HepG2 (cell line): ENCODE measurements around the gene USP7. TPM values are rescaled to one million over a fixed set of nuclear protein-coding genes. Genes with fewer than 3 reads are reported as not detected.

Experiments used
- ATAC-seq: fragments of 200-7000 bp; cut with Tn5 transposase; 3 replicates; pipeline ENCODE4 v1.9.1; 2020; ENCODE audit warnings: mild to moderate bottlenecking, moderate library complexity
- BruUV-seq: library from RNA; stranded (reverse); fragments of 400-500 nt; replicated peaks from 2 replicates; lab custom pipeline; 2021; lab: Mats Ljungman, UMichigan
- CTCF ChIA-PET: fragments of 300-600 bp; formaldehyde crosslinking; extraction: SDS; loops from one replicate; lab custom pipeline; 2021; ENCODE audit warnings: low total read pairs, inconsistent platforms, low intra/inter-chr PET ratio; lab: Yijun Ruan, JAX
- POLR2A ChIA-PET: fragments of 350-600 bp; sonication (Branson Sonifier 250); formaldehyde crosslinking; loops from one replicate; lab custom pipeline; 2020; ENCODE audit warnings: antibody characterized with exemption, inconsistent platforms; lab: Yijun Ruan, JAX
- DNase-seq: peaks from one replicate; pipeline ENCODE4 v3.0.0-alpha.2; 2015; ENCODE audit warnings: low spot score
- FAIRE-seq: peaks from 3 replicates; lab custom pipeline; 2011; peaks lifted over from hg19 to GRCh38; lab: Jason Lieb, UNC
- H2AFZ ChIP-seq: one replicate; pipeline ENCODE4 v1.6.1; 2011; ENCODE audit warnings: low read length, inconsistent platforms
- H3K27ac ChIP-seq: fragments of 300-600 bp; 3 replicates; pipeline ENCODE4 v1.8.0; 2011; ENCODE audit warnings: mixed run types, mild to moderate bottlenecking, mixed read lengths, low read length, inconsistent platforms; ENCODE audit not compliant: insufficient read depth; ENCODE audit errors: extremely low read length
- H3K27me3 ChIP-seq, 2 experiments: fragments of 200-600 bp in 1 of 2; 2 replicates in 1 of 2; 3 replicates in 1 of 2; pipeline versions ENCODE4 v1.6.0 to v1.8.0; 2011; ENCODE audit warnings: low read length in 2 of 2, mild to moderate bottlenecking in 2 of 2, moderate library complexity in 2 of 2, inconsistent platforms in 1 of 2; ENCODE audit not compliant: insufficient read depth in 2 of 2, control insufficient read depth in 1 of 2
- H3K36me3 ChIP-seq, 2 experiments: fragments of 200-600 bp in 1 of 2; replicated peaks in 1 of 2; 2 replicates in 1 of 2; 3 replicates in 1 of 2; pipeline versions ENCODE4 v1.5.1 to v1.8.0; 2011; ENCODE audit warnings: low read length in 2 of 2, inconsistent platforms in 1 of 2; ENCODE audit not compliant: insufficient read depth in 2 of 2, control insufficient read depth in 1 of 2
- H3K4me1 ChIP-seq: 2 replicates; pipeline ENCODE4 v1.5.1; 2012; ENCODE audit warnings: low read length, inconsistent platforms; ENCODE audit not compliant: insufficient read depth
- H3K4me2 ChIP-seq: 2 replicates; pipeline ENCODE4 v1.6.0; 2011; ENCODE audit warnings: low read depth, low read length, inconsistent platforms
- H3K4me3 ChIP-seq, 3 experiments: fragments of 200-600 bp in 1 of 3; sonication (generic), shearing (Covaris generic) in 1 of 3; replicated peaks in 1 of 3; 2 replicates each; pipeline ENCODE4 v1.5.1; 2011 to 2016; ENCODE audit warnings: low read length in 3 of 3, inconsistent platforms in 2 of 3, low read depth in 2 of 3, mild to moderate bottlenecking in 2 of 3, control low read depth in 1 of 3, mixed read lengths in 1 of 3; ENCODE audit not compliant: insufficient read depth in 1 of 3
- H3K79me2 ChIP-seq: one replicate; pipeline ENCODE4 v1.6.1; 2011; ENCODE audit warnings: low read length, inconsistent platforms; ENCODE audit not compliant: insufficient read depth
- H3K9ac ChIP-seq: 2 replicates; pipeline ENCODE4 v1.6.0; 2011; ENCODE audit warnings: mild to moderate bottlenecking, low read depth, low read length, inconsistent platforms; ENCODE audit not compliant: insufficient read depth
- H3K9me3 ChIP-seq: 2 replicates; pipeline ENCODE4 v1.5.1; 2012; ENCODE audit warnings: mild to moderate bottlenecking, low read length
- H4K20me1 ChIP-seq: 2 replicates; pipeline ENCODE4 v1.6.0; 2011; ENCODE audit warnings: inconsistent platforms, mild to moderate bottlenecking, low read length, moderate library complexity; ENCODE audit not compliant: insufficient read depth
- CREB3 ChIP-seq: sonication (generic); formaldehyde crosslinking; IDR thresholded peaks from 2 replicates; pipeline ENCODE4 v1.5.0; 2020; ENCODE audit warnings: missing genetic modification reagents
- EED ChIP-seq: sonication (generic); formaldehyde crosslinking; IDR thresholded peaks from 2 replicates; pipeline ENCODE4 v1.5.0; 2020; ENCODE audit warnings: mild to moderate bottlenecking, missing genetic modification reagents
- ESRRA ChIP-seq: sonication (generic); formaldehyde crosslinking; IDR thresholded peaks from 2 replicates; pipeline ENCODE4 v1.5.1; 2020; ENCODE audit warnings: mild to moderate bottlenecking, low read depth, missing genetic modification reagents
- GPBP1L1 ChIP-seq: sonication (generic); formaldehyde crosslinking; IDR thresholded peaks from 2 replicates; pipeline ENCODE4 v1.5.0; 2020; ENCODE audit warnings: mild to moderate bottlenecking, missing genetic modification reagents
- GRHL1 ChIP-seq: sonication (generic); formaldehyde crosslinking; conservative IDR thresholded peaks from 2 replicates; pipeline ENCODE4 v1.8.0; 2022; ENCODE audit warnings: missing genetic modification reagents
- MLX ChIP-seq: IDR thresholded peaks from 2 replicates; pipeline ENCODE4 v1.6.1; 2016
- MTA1 ChIP-seq: sonication (generic); formaldehyde crosslinking; IDR thresholded peaks from 2 replicates; pipeline ENCODE4 v1.4.0; 2020; ENCODE audit warnings: missing genetic modification reagents, mild to moderate bottlenecking, borderline replicate concordance
- MXI1 ChIP-seq: IDR thresholded peaks from 3 replicates; pipeline ENCODE4 v1.6.1; 2012; ENCODE audit warnings: low read depth, low read length, inconsistent platforms, borderline replicate concordance
- NCOA2 ChIP-seq: sonication (generic); formaldehyde crosslinking; IDR thresholded peaks from 2 replicates; pipeline ENCODE4 v1.8.0; 2022; ENCODE audit warnings: inconsistent platforms
- NFE2L2 ChIP-seq: fragments of 150-350 bp; IDR thresholded peaks from 2 replicates; pipeline ENCODE4 v1.6.1; 2014; ENCODE audit warnings: low read length
- PHF5A ChIP-seq: IDR thresholded peaks from one replicate; pipeline ENCODE4 v1.6.1; 2018; ENCODE audit warnings: low read depth, missing genetic modification reagents; ENCODE audit not compliant: unreplicated experiment
- RBM39 ChIP-seq: fragments of 200-400 bp; formaldehyde crosslinking; IDR thresholded peaks from one replicate; pipeline ENCODE4 v1.6.1; 2018; ENCODE audit warnings: antibody characterized with exemption, mild to moderate bottlenecking, low read depth, low read length; ENCODE audit not compliant: poor library complexity, severe bottlenecking
- RNF2 ChIP-seq: fragments of 450-650 bp; conservative IDR thresholded peaks from 2 replicates; pipeline ENCODE4 v1.6.1; 2016; ENCODE audit warnings: low read depth
- SMYD3 ChIP-seq: sonication (generic); formaldehyde crosslinking; IDR thresholded peaks from 2 replicates; pipeline ENCODE4 v1.8.1; 2023; ENCODE audit warnings: mild to moderate bottlenecking, missing genetic modification reagents
- TBL1XR1 ChIP-seq: fragments of 150-350 bp; IDR thresholded peaks from 2 replicates; pipeline ENCODE4 v1.6.1; 2014; ENCODE audit warnings: borderline replicate concordance, low read length; ENCODE audit not compliant: partially characterized antibody
- ZBTB7B ChIP-seq: sonication (generic); formaldehyde crosslinking; IDR thresholded peaks from 2 replicates; pipeline ENCODE4 v1.4.0; 2020; ENCODE audit warnings: missing genetic modification reagents
- ZEB1 ChIP-seq: IDR thresholded peaks from 2 replicates; pipeline ENCODE4 v1.6.1; 2012; ENCODE audit warnings: mild to moderate bottlenecking, low read depth, inconsistent platforms; ENCODE audit not compliant: insufficient replicate concordance
- ZMAT5 ChIP-seq: sonication (generic); formaldehyde crosslinking; IDR thresholded peaks from 2 replicates; pipeline ENCODE4 v1.5.0; 2020; ENCODE audit warnings: mild to moderate bottlenecking, low read depth, missing genetic modification reagents, borderline replicate concordance
- ZNF274 ChIP-seq: sonication (generic); formaldehyde crosslinking; IDR thresholded peaks from 2 replicates; pipeline ENCODE4 v1.5.1; 2020; ENCODE audit warnings: mild to moderate bottlenecking, missing genetic modification reagents
- ZNF382 ChIP-seq: sonication (generic); formaldehyde crosslinking; IDR thresholded peaks from 2 replicates; pipeline ENCODE4 v1.5.0; 2020; ENCODE audit warnings: missing genetic modification reagents, mild to moderate bottlenecking, borderline replicate concordance
- WGBS: methylation state at CpG from one replicate; pipeline ENCODE4 v1.1.6; 2017; ENCODE audit warnings: low lambda C conversion rate; 5-methylcytosine and 5-hydroxymethylcytosine counted together
- in situ Hi-C: cut with HindIII; loops from 2 replicates; pipeline ENCODE4 v1.10.0; 2017; ENCODE audit warnings: low pct_unique_long_range_greater_than_20kb; ENCODE audit not compliant: extremely low pct_ligation_motif_present
- intact Hi-C: fragments of 100-400 bp; cut with micrococcal nuclease; formaldehyde crosslinking; loops from one replicate; pipeline ENCODE4 v1.10.0; 2022; ENCODE audit not compliant: unreplicated experiment
- polyA plus RNA-seq, 8 experiments: library from polyadenylated mRNA; depleted of rRNA in 3 of 8; stranded (reverse) in 7 of 8; unstranded in 1 of 8; fragments of >200 nt; fragmentation: Illumina TruSeq in 4 of 8; extraction: Trizol in 4 of 8; gene quantifications; 2 replicates each; pipeline versions ENCODE4 v1.2.1 to v1.2.3, GENCODE V29; 2011 to 2016; ENCODE audit warnings: low read depth in 4 of 8, missing spikeins in 1 of 8, mixed read lengths in 1 of 8; ENCODE audit not compliant: insufficient read depth in 1 of 8
- total RNA-seq, 5 experiments: library from RNA; depleted of rRNA; stranded (reverse); fragments of >200 nt; fragmentation: Illumina TruSeq; extraction: Trizol; gene quantifications; 2 replicates each; pipeline ENCODE4 v1.2.3, GENCODE V29; 2016; ENCODE audit warnings: low read depth in 1 of 5

USP7 gene
- total and polyA plus RNA-seq, 2 of the 13 experiments (the other 11 are each of a cell fraction or from before 2014, with no cell fraction given), result 52.5 to 173 TPM

- TF ChIP-seq TBL1XR1 (no peak), GRHL1 (CRISPR knock-in tag) (no peak), ESRRA (CRISPR knock-in tag) (no peak)
- TF ChIP-seq, all 625 proteins: peak for 3
Measured at GRCh38 chr16:8953064-8953463, 10.6 kb downstream of the USP7 start (continued).

GRCh38 chr16:8952281-8952751 lies 11.4 kb downstream of the USP7 start:
- no peak overlapping the region for H3K4me3 ChIP-seq
- peaks cover 0 to 5% of the 10 kb centered on the region in 2 experiments; a peak in 2 of 5 replicates for H3K36me3 ChIP-seq
- no peak for ATAC-seq
- H3K4me2 ChIP-seq, result peak overlapping the region; percentile 7; the same call in 1 of the 2 replicates
- peaks cover 94% of the 10 kb centered on the region for H3K4me1 ChIP-seq
- no peak overlapping the region for H2AFZ ChIP-seq
- ChIA-PET POLR2A (interaction anchor here (1.1 to 1.6 kb wide), 2 partner anchors 57 to 139 kb away, joined by 3 to 4 read pairs; partner anchors contain the start of gene HAPSTR1), CTCF (no interaction called here)
- no peak for DNase-seq
- H3K27me3 ChIP-seq, result no peaks in the 10 kb centered on the region
- no peak overlapping the region for H3K27ac ChIP-seq
- in situ Hi-C loops, result no loop called here
- WGBS, result 87% methylated on average over 7 of the region's 7 CpGs
- H3K9ac ChIP-seq, result no peak overlapping the region
- no TSS peak for BruUV-seq
- no peak for FAIRE-seq
- peaks cover 95% of the 10 kb centered on the region for H4K20me1 ChIP-seq
- H3K9me3 ChIP-seq, result no peaks in the 10 kb centered on the region
- intact Hi-C loops, result no loop called here
- peaks cover 93% of the 10 kb centered on the region for H3K79me2 ChIP-seq
- TF ChIP-seq ZBTB7B (CRISPR knock-in tag) (no peak), ZMAT5 (CRISPR knock-in tag) (no peak), CREB3 (CRISPR knock-in tag) (no peak), GPBP1L1 (CRISPR knock-in tag) (no peak), NCOA2 (CRISPR knock-in tag) (no peak), RNF2 (no peak), ZEB1 (peak; percentile 57), ZNF274 (CRISPR knock-in tag) (0 out of 2 replicates have a peak, but pooled peaks have one; percentile 1), MTA1 (CRISPR knock-in tag) (no peak), SMYD3 (CRISPR knock-in tag) (no peak), NFE2L2 (no peak), MLX (CRISPR knock-in tag) (no peak), RBM39 (no peak), ZNF382 (no peak), MXI1 (no peak), EED (CRISPR knock-in tag) (no peak), PHF5A (no peak)
